DMS79 (cell line): ENCODE results near the gene PLXNB3.

Experiments used
- DNase-seq: peaks from one replicate; lab custom pipeline; 2025; lab: John Stamatoyannopoulos, UW

PLXNB3 gene

DNA sequence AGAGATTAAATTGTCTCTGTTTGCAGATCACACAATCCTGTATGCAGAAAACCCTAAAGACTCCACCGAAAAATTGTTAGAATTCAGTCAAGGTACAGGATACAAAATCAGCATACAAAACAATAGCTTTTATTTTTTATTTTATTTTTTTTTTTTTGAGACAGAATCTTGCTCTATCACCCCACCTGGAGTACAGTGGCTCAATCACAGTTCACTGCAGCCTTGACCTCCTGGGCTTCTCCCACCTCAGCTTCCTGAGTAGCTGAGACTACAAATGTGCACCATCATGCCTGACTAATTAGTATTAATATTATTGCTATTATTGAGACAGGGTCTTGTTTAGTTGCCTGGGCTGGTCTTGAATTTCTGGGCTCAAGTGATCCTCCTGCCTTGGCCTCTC, 8.9 kb upstream of the PLXNB3 start:
- no peak for DNase-seq

GRCh38 chrX:153761863-153762262, 2.2 kb upstream of the PLXNB3 start:
- no peak for DNase-seq

GRCh38 chrX:153762626-153763173, 1.3 kb upstream of the PLXNB3 start:
- no peak for DNase-seq

GRCh38 chrX:153763298-153763932, 634 bp upstream of the PLXNB3 start:
- DNase-seq = no peak

DNA sequence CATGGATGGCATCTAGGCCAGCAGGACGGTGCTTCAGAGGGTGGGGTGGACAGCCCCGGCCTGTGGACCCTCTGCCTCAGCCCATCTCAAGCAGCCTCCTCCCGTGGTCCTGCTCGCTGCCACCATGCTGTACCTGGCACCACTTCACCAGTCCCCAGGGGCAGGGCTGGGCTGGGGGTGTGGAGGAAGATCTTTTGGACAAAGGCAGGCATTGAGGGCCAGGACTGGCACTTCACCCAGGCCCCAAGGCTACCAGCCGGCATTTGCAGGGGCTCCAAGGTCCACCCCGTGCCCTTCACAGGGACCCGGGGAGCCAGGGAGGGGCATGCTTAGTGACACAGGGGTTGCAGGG, 713 bp downstream of the PLXNB3 start:
- no peak for DNase-seq

- no peak for DNase-seq
Observed at GRCh38 chrX:153765138-153766079, 1.4 kb downstream of the PLXNB3 start.

- DNase-seq = no peak
Observed at GRCh38 chrX:153766098-153766817, 2.2 kb downstream of the PLXNB3 start.

DNA sequence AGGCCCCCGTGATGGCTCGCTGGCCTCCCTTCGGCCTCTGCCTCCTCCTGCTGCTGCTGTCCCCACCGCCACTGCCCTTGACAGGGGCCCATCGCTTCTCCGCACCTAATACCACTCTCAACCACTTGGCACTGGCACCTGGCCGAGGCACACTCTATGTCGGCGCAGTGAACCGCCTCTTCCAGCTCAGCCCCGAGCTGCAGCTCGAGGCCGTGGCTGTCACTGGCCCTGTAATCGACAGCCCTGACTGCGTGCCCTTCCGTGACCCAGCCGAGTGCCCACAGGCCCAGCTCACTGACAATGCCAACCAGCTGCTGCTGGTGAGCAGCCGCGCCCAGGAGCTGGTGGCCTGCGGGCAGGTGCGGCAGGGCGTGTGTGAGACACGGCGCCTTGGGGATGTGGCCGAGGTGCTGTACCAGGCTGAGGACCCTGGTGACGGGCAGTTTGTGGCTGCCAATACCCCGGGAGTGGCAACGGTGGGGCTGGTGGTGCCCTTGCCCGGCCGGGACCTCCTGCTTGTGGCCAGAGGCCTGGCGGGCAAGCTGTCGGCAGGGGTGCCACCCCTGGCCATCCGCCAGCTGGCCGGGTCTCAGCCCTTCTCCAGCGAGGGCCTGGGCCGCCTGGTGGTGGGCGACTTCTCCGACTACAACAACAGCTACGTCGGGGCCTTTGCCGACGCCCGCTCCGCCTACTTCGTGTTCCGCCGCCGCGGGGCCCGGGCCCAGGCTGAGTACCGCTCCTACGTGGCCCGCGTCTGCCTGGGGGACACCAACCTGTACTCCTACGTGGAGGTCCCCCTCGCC, 3.0 kb downstream of the PLXNB3 start:
- no peak for DNase-seq

DNA sequence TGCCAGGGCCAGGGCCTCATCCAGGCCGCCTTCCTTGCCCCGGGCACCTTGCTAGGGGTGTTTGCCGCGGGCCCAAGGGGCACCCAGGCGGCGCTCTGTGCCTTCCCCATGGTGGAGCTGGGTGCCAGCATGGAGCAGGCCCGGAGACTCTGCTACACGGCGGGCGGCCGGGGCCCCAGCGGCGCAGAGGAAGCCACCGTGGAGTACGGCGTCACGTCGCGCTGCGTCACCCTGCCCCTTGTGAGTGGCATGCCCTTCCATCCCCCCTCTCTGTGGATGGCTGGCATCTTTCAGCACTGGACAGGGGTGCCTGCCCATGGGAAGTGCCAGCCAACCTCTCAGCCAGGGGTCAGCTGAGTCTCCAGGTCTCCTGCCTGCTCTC, 3.6 kb downstream of the PLXNB3 start:
- DNase-seq = no peak

DNA sequence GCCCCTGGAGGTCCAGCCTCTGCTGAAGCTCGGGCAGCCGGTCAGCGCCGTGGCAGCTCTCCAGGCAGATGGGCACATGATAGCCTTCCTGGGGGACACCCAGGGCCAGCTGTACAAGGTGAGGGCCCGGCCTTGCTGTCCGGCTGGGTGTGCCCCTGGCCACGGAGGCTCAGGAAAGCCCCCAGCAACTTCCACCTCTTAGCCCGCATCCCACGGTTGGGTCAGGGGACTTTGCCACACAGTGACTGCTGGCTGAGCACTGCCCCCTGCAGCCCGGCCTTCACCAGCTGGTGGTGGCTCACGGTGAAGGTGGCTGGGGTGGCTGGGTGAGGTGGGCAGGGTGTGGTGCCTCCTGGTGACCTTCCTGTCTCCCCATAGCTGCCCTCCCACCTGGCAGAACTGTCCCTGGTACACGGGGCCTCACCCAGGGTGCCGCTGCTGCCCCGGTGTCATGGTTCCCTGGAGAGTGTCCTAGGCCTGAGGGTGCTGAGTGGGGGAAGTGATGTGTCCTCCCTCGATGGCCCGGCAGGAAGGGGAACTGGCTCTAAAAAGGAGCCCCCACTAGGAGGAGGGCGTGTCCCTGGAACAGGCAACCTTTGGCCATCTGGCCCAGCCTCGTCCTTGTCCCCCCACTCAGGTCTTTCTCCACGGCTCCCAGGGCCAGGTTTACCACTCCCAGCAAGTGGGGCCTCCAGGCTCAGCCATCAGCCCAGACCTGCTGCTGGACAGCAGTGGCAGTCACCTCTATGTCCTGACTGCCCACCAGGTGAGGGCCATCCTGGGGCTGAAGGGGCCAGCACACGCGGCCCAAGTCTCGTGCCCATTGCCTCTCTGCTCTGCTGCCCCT, 4.5 kb downstream of the PLXNB3 start:
- DNase-seq = no peak

DNA sequence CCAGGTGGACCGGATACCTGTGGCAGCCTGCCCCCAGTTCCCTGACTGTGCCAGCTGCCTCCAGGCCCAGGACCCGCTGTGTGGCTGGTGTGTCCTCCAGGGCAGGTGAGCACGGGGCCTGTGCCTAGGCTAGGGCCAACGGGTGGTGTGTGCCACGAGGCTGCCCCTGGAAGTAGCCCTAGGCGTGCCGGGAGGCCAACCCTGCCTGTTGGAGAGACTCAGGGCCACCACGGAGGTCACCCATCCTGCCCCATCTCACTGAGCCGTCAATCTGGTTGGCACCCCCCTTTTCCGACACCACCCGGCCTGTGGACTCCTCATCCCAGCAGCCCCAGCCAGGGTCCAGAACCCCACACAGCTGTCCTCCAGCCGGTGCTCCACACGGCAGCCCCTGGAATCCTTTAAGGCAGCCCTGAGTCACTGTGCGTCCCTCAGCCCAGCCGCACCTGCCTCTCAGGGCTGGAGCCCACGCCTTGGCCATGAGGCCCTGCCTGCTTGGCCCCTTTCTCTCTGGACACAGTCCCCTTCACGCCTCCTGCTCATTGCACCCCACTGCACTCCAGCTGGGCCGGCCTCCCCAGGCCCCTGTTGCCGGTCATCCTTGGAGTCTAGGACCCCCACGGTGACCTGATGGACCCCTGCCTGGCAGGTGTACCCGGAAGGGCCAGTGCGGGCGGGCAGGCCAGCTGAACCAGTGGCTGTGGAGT, 5.3 kb downstream of the PLXNB3 start:
- DNase-seq = no peak

DNA sequence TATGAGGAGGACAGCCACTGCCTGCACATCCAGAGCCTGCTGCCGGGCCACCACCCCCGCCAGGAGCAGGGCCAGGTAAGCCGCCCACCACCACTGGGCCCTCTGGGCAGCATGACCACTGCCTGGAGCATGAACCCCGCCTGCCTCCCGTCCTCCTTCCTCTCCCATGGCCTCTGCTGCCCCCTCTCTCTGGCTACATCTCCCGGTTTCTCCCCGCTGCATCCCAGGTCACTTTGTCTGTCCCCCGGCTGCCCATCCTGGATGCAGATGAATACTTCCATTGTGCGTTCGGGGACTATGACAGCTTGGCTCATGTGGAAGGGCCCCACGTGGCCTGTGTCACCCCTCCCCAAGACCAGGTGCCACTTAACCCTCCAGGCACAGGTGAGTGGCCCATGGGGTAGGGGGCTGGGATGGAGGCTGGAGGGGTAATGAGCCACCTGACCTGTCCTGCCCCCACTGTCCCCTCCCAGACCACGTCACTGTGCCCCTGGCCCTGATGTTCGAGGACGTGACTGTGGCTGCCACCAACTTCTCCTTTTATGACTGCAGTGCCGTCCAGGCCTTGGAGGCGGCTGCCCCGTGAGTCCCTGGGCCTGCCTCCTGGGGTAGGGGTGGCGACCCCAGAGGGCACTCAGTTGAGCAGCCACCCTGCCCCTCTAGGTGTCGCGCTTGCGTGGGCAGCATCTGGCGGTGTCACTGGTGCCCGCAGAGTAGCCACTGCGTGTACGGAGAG, 6.0 kb downstream of the PLXNB3 start:
- DNase-seq = no peak

- no peak for DNase-seq
Observed at GRCh38 chrX:153770601-153771414, 6.8 kb downstream of the PLXNB3 start.

- no peak for DNase-seq
Observed at GRCh38 chrX:153771415-153772315, 7.6 kb downstream of the PLXNB3 start.

DNA sequence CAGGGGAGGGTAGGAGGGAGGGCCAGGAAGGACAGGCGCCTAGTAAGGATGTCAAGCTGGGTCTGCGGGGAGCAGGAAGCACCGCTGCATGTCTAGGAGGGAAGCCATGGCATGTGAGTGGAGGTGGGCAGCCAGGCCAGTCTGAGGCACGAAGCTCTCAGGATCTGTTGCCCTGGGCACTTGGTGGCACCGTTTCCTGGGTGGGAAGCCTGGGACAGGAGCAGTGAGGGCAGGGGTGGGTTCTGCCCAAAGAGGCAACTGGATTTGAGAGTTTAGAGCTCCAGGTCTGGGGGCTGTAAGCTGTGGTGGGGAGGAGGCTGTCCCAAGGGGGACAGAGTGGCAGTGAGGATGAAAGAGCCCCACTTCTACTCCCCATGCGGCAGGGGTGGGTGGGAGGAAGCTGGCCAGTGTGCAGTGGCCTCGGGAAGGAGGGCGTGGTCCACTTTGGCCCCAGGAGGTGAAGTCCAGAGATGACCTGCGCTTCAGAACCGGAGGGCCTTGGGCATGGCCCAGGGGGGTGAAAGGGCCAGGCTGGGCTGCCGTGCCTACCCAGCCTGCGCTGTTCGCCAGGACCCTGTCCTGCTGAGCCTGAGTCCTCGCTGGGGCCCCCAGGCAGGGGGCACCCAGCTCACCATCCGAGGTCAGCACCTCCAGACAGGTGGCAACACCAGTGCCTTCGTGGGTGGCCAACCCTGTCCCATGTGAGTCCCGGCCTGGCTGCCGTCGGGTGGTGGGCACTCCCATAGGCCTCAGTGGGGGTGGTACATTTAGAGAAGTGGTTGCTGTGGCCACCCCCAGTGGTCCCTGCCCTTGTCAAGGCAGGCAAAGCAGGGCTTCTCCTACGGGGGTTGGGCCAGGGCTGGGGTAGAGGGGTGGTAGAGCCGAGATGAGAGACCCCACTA, 8.5 kb downstream of the PLXNB3 start:
- DNase-seq = no peak

DNA sequence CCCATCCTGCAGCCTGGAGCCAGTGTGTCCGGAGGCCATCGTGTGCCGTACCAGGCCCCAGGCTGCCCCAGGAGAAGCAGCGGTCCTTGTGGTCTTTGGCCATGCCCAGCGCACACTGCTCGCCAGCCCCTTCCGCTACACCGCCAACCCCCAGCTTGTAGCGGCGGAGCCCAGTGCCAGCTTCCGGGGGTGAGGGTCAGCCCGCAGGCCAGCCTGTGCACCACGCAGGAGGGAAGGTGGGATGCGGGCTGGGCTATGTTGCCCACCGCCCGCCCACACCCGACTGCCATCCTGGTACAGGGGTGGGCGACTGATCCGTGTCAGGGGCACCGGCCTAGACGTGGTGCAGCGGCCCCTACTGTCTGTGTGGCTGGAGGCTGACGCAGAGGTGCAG, 9.2 kb downstream of the PLXNB3 start:
- DNase-seq = no peak
